GM18520 (cell line): ENCODE results near the gene MDM1.

Source experiments
- ATAC-seq: cut with Tn5 transposase; IDR thresholded peaks from one replicate; pipeline ENCODE4 v1.9.1; 2021; ENCODE audit not compliant: unreplicated experiment

Gene MDM1, protein sequence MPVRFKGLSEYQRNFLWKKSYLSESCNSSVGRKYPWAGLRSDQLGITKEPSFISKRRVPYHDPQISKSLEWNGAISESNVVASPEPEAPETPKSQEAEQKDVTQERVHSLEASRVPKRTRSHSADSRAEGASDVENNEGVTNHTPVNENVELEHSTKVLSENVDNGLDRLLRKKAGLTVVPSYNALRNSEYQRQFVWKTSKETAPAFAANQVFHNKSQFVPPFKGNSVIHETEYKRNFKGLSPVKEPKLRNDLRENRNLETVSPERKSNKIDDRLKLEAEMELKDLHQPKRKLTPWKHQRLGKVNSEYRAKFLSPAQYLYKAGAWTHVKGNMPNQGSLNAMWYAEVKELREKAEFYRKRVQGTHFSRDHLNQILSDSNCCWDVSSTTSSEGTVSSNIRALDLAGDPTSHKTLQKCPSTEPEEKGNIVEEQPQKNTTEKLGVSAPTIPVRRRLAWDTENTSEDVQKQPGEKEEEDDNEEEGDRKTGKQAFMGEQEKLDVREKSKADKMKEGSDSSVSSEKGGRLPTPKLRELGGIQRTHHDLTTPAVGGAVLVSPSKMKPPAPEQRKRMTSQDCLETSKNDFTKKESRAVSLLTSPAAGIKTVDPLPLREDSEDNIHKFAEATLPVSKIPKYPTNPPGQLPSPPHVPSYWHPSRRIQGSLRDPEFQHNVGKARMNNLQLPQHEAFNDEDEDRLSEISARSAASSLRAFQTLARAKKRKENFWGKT

DNA sequence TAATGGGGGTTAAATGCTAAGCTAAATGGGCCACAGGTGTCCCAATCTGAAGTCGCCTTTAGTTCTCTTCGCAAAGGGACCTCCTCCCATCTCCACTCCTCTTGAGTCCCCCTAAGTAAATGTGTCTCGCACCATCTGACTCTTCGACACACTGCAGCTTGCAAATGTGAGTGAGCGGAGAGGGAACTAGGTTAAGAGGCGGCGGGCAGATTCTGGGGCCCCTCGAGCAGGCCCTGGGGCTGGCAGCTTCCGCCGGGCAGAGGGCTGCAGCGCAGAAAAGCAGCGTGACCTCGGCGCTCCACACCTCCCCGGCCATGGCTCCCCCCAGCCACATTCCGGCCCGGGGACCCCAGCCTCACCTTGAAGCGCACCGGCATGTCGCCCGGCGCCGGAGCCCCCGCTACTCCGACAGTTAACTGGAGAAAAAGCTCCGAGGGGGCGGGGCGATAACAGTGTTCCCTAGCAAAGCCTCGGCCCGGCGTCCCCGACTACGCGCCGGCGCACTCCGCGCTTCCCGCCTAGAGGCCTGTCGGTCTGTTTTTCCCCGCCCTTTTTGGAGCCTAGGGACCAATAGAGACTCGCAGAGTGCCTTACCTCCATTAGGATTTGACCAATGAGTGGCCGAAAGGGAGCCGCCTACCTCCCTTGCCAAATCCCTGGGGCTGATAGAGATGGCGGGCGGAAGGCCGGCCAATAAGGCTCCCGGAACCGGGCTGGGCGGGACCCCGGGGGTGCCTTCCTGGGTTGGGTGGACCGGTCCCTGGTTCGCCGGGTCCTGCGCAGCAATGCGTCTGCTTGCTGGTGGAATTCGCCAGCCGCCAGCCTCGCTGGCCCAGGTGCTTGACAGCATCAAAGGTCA is at the start of gene MDM1:
MDM1 (minus strand) TSS at position 494 of the 859 bp plus-strand sequence; CDS start at position 377, 117 bp downstream.
- ATAC-seq: peak; percentile 95

DNA sequence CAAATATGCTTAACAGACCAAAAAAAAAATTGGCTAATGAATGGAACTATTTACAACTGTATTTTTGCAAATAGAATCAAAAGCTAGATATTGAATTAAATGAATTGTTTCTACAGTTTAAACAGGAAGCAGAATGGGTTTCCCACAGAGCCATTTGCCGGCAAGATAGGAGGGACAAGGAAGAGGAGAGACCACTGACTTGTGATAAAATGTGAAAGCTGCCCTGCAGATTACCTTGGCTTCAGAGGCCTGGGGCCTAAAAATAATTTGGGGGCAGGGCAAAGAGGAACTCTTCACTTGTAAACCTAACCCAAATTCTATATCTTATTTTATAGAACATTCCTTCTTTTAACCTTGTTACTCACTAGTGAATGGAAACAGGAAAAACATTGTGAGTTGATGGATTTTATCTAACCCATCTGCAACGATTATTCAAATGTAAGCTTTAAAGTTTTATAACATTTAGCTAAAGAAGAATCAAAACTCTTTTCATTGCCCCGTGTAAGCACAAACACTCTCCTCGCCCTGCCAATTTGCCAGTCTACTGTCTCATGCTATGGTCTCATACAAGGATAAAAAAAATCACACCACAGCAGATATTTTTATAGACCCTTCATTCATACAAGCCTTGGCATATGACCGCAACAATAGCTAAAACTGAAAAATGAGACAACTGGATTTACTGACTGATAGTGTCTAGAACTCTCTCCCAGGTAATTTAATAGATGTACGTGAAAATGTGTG is 49.5 kb upstream of the MDM1 start:
- no peak for ATAC-seq

DNA sequence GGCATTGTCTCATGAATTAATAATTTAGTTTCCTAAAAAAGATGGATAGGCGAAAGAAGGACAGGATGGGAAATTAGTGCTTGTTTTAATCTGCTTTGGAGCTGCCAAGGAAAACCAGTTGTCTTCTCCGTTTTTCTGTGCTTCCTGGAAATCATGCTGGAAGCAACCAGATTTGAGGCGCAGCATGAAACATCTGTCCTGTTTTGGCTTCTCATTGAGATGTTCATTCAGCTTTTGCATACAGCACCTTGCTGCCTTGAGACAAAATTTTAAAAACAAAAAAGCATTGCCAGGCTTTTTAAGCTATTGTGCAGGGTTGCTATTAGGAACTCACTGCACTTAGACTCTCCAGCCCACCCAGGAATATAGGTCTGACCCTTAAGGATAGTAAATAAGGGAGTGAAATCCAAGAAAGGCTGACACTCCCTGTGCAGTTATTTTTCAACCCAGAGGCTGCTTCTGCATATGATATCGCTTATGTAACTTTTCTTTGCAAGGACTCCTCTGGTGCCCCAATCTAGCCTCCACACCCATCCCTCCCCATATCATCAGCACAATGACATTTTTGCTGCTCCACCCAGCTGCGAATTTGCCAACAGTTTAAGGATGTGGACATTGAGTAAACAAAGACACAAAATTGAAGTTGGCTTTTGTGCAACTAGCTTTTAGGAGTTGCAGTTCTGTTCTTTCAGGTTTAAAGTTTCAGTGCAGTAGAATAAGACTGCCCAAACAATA is 46.9 kb upstream of the MDM1 start:
- no peak for ATAC-seq

DNA sequence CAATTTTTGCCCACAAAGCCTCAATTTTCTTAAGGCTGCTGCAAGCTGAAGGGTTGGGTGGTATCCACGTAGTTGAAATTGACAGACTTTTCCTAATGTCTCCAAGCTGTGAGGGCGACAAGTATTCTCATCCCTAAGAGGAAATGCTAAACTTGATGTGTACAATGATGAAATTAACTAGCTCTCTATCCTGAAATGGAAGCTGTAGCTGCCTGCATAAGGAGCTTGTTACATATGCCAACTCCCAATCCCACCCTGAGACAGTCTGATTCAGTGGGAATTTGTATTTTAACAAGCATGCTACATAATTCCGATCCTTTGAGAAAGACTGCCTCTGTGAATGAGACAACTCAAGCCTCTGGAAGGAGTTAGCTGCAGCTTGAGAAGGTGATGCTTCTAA is 45.7 kb upstream of the MDM1 start:
- ATAC-seq: no peak

DNA sequence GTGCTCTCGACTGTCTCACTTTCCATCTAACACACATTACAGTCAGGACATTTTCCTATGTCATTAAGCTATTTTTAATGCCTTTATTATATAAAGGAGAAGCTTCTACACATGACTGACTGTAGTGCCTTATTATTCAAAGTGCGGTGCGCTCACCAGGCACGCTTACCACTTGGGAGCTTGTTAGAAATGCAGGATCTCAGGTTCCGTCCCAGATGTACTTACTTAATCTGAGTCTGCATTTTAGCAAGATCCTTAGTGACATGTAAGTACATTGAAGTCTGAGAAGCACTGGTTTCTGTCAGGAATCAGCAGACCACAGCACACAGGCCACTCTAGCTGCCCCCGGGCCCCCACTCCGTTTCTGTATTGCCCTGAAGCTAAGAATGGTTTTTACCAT is 44.7 kb upstream of the MDM1 start:
- no peak for ATAC-seq

DNA sequence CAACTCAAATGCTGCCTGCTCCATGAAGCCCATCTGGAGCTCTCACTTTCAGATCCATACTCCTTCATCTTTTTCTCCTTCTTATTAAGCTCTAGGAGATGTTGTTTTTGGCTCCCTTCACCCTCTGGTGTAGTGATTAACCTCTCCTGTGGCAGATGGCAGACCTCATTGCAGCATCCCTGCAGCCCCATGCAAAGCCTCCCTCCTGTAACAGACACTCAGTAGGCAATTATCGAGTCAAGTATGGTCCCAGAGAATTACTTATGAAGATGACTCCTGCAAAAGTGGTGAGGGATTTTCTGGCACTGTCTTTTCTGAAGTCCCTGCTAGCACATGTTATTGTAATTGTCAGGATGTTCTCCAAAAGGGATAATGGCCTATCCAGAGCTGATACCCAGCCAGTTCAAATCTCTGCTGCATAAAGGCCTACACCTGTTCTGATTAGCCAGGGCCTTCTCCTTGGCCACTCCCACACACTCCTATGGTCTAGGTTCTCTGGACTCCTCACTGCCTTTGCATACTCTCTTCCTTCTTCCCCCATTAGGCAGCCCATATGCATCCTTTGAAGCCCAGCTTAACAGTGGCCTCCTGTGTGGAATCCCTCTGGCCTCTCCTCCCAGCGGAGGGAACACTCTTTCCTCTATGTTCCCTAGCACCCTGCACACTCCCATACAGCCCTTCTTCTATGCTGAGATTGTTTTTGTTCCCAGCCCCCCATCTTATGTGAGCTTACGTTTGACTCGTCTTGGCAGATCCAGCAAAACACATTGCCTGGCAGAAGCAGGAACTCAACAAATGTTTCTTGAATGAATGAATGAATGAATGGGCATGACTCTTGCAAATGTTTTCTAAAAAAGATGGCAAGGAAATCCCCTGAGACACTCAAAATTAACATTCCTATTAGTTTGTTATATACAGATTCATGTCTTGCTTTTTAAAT is 43.9 kb upstream of the MDM1 start:
- no peak for ATAC-seq

DNA sequence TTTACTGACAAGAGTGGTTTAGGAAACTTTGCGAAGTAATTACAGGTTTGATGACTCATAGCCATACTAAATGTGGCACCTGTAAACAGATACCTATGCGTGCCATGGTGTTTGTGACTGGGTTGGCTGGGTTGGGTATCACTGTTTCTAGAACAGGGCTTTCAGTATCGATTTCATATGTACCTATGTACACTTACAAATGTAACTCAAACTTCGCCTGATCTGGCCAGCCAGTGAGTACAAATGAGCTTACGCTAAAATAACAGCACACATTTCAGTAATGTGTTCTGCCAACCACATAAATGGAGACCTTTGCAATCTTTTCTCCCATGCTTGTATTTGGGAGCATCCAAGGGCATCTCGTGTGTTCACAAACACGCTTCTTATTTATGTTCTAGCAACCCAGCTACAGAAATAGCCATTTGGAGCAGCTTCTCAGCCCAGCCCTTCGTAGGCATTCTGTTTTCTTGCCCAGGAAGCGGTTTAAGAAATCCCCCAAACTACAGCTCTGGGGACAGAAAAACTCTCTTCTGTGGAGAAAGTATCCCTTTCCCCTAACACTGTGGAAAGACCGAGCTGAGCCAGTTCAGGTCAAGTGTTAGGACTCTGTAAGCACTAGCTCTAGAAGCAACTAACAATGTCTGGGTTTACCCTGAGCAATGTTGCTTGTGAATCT is 42.3 kb upstream of the MDM1 start:
- peak; percentile 90 for ATAC-seq

DNA sequence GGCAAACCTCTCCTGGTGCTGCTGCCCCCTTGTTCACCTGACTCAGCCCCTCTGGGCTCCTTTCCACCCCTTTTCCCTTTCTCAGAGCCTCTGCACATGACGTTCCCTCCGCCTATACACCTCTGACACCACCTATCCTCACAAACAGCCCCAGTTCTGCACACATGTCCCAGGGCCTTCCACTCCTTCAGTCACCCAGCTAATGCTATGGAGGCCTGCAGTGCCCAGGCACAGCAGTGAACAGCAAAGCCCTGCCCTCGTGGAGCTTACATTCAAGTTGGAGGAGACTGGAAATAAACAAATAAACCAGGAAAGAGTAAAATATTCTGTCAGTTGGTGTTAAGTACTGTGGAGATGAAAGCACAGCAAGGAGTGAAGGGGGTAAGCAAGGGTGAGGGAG is 38.5 kb upstream of the MDM1 start:
- ATAC-seq: no peak

DNA sequence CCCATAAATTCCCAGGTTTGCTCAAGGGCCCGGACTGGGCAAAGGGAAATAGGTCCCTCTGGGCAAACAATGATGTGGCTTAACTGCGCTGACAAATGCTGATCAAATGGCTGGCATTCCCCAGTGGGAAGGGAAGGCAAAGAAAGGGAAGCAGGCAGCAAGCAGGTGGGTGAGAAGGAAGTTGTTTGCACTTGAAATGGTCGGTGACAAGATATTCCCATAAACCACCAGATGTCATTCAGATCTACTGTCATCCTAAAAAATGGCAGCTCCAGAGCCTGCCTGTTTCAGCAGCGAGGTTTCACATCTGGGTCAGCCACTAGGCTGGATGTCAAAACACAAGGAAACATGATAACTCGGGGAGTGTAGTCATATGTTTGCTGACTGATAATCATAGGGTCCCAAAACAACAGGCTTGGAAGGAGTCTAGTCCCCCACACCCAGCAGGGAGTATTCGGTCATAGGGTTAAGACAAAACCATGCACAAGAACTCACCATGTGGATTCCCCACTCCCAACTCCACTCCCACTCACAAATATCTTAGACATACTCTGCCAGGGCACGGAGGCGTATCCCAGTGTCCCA is 37.9 kb upstream of the MDM1 start:
- no peak for ATAC-seq

DNA sequence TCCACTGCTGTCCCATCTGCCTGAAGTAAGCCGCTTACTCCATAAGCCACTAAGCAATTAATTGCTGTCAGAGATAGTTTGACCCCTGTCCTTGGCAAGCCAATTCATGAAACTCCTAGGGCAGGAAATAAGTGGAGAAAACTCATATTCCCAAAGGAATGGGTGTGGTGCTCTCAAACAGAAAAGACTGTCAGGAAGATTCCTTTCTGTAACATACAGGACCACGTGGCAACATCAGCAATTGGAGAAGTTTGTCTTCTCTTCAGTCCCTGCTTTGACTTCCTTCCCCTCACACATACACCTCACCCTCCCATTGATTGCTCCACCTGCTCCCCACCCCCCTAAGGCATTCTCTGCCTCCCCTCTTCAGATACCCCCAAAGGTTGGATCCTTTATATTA is 36.2 kb upstream of the MDM1 start:
- no peak for ATAC-seq

DNA sequence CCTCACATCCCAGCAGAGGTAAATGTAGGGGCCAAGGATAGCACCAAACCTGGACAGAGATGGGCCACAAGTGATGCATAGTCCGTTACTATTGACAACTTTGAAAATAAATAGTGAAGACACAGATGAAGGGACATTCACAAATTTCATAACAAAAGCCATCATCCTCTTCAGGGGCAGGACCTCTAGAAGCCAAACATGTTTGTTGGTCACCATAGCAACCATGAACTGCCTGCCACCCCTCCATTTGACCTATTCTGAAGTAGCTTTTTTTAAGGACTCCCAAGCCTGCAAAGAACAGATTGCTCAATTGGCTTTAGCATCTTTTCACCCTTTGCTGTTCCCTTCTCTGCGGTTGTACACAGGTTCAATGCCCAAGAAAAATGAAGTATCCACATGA is 35.7 kb upstream of the MDM1 start:
- ATAC-seq: no peak

DNA sequence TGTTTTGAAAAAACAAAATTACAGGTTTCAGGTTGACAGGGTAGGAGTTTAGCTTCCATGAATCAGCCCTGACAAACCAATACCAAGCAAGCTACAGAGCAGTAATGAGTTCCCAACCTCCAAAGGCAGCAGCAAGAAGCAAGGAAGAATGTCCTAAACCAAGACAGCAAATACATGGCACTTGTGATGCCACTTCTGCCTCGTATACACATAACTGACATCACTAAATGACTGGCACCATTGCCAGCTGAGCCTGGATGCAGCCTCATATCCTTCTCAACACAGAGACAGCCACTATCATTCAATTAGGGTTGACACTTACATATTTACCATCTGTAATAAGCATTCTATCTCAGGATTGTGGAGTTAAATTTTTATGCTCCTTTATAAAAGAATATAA is 35.0 kb upstream of the MDM1 start:
- no peak for ATAC-seq

DNA sequence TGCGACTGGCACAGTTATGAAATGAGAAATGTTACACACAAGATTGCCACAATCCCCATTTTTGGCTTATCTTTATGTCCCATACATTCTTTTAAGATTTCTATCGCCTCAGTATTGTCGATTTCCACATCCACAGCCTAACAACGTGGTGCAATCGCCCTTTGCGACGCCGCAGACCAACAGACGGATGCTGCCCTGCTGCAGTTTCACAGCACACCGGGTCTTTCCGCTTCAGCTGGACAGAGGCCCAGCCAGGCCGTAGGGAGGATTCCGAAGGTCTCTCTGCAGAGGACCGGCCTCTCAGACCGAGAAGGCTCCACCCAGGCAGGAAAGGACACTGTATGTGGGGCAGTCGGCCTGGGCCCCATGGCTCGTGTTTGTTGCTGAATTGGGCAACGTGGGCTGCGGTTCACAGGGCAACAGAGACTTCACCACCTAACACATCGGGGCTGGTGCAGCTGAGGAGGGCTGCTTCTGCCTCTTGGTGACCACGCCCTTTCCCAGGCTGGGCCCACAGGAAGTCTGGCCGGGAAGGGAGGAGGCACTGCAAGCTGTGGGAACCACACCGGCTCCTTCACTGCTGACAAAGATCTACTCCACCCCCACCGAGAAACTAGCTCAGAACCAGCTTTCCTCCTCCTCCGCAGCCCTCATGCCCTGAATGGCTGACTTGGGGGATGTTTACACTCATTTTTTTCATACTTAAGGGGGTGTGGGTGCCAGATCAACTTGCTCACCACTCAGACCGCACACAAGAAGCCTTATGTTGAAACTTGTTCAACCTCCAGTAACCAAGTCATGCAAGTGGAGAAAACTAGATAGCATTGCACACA is 32.9 kb upstream of the MDM1 start:
- ATAC-seq: peak; percentile 70

DNA sequence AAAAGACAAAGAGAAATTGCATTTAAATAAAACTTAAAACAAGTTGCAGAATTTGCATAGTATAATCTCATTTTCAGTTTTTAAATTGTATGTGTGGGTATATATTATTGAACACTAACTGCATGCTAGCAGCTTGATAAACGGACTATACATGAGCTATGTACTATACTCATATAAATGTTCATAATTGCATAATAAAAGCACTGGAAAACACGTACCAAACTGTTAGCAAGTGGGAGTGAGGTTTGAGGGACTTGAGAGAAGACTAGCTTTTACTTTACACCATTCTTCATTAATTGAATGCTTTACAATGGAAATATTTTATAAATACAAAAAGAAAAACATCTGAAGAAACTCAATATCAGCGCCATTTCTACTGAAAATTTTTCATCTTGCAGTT is 32.2 kb upstream of the MDM1 start:
- ATAC-seq: no peak

DNA sequence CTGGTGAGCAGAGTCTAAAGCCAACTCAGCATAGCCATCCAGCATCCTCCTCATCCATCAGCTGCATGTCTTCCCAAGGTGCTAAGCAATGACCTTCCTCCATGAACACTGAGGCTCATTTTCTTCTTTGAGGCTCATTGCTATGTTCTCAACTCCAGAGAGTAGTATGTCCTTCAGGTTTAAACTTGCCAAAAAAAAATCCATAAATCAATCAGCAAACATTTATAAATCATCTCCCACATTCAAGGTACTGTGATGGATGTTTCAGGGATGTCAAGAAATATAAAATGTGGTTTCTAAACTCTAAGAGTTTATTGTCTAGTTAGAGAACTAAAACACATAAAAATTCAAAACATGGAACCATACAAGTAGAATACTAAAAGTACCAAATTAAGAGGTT is 29.8 kb upstream of the MDM1 start:
- no peak for ATAC-seq

DNA sequence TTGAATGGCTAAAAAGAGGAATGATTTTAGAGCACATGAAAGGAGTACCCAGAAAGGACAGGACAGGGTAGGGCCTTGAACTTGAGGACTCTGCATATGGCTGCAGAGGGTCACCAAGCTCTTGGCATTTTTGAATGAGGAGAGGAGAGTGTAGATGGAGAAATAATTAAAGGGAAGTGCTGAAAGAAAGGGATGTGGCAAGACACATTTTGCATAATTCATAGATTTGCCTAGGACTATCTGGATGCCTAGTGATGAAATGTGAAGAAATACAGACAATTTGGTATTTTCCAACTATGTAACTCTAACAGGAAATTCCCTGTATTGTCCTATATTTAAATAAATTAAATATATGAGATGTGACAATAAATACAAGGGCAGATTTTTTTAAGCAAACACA is 27.5 kb upstream of the MDM1 start:
- ATAC-seq: peak; percentile 13
